CD14-positive monocyte (primary cell): ENCODE data around the gene NXPH4. TPM values are rescaled to one million over a fixed set of nuclear protein-coding genes. Genes with fewer than 3 reads are reported as not detected.

Experiments used
- DNase-seq, 3 donors: peaks; one replicate each; pipeline ENCODE4 v3.0.0-alpha.2; 2011 to 2022
- H2AFZ ChIP-seq: 2 replicates; pipeline ENCODE4 v1.6.0; 2012; ENCODE audit warnings: mild to moderate bottlenecking, low read depth, low read length, inconsistent platforms; ENCODE audit not compliant: insufficient read depth, poor library complexity, severe bottlenecking
- H3K27ac ChIP-seq, 2 donors: 1 replicate in 1 of 2; 2 replicates in 1 of 2; pipeline ENCODE4 v1.5.1; 2012 to 2013; ENCODE audit warnings: low read length in 2 of 2, control low read depth in 1 of 2, inconsistent platforms in 1 of 2, low read depth in 1 of 2, mild to moderate bottlenecking in 1 of 2
- H3K27me3 ChIP-seq, 2 donors: one replicate each; pipeline versions ENCODE4 v1.6.0 to v1.6.1; 2011 to 2013; ENCODE audit warnings: low read length in 2 of 2; ENCODE audit not compliant: control insufficient read depth in 2 of 2, insufficient read depth in 2 of 2
- H3K36me3 ChIP-seq, 2 donors: replicated peaks in 1 of 2; 1 replicate in 1 of 2; 2 replicates in 1 of 2; pipeline versions ENCODE4 v1.5.1 to v1.6.1; 2012 to 2013; ENCODE audit warnings: low read length in 2 of 2, control low read depth in 1 of 2, inconsistent platforms in 1 of 2, mild to moderate bottlenecking in 1 of 2; ENCODE audit not compliant: insufficient read depth in 2 of 2, control insufficient read depth in 1 of 2
- H3K4me1 ChIP-seq, 2 donors: 1 replicate in 1 of 2; 2 replicates in 1 of 2; pipeline versions ENCODE4 v1.5.1 to v1.6.1; 2012 to 2013; ENCODE audit warnings: low read length in 2 of 2, control low read depth in 1 of 2, inconsistent platforms in 1 of 2, mild to moderate bottlenecking in 1 of 2, moderate library complexity in 1 of 2; ENCODE audit not compliant: insufficient read depth in 2 of 2, control insufficient read depth in 1 of 2
- H3K4me2 ChIP-seq: replicated peaks from 2 replicates; pipeline ENCODE3; 2012; ENCODE audit warnings: low read length, moderate library complexity, mild to moderate bottlenecking; ENCODE audit not compliant: poor library complexity, severe bottlenecking; ENCODE audit errors: extremely low read depth
- H3K4me3 ChIP-seq, 3 experiments: fragments of 200-600 bp in 1 of 3; sonication (generic) in 1 of 3; replicated peaks in 1 of 3; 1 replicate in 2 of 3; 2 replicates in 1 of 3; pipeline ENCODE4 v1.5.1; 2011 to 2013; ENCODE audit warnings: low read length in 3 of 3, mild to moderate bottlenecking in 3 of 3, control low read depth in 2 of 3, low read depth in 2 of 3, inconsistent platforms in 1 of 3, moderate library complexity in 1 of 3
- H3K79me2 ChIP-seq: 2 replicates; pipeline ENCODE4 v1.6.0; 2012; ENCODE audit warnings: mild to moderate bottlenecking, control low read depth, inconsistent platforms, low read length, moderate library complexity; ENCODE audit not compliant: insufficient read depth
- H3K9ac ChIP-seq: 2 replicates; pipeline ENCODE4 v1.6.0; 2017; ENCODE audit warnings: low read length, mild to moderate bottlenecking; ENCODE audit not compliant: insufficient read depth, poor library complexity, severe bottlenecking
- H3K9me3 ChIP-seq, 2 donors: replicated peaks in 1 of 2; 1 replicate in 1 of 2; 2 replicates in 1 of 2; pipeline versions ENCODE4 v1.5.1 to v1.6.1; 2012 to 2013; ENCODE audit warnings: low read length in 2 of 2, control low read depth in 1 of 2; ENCODE audit not compliant: control insufficient read depth in 1 of 2, insufficient read depth in 1 of 2
- H4K20me1 ChIP-seq: 2 replicates; pipeline ENCODE4 v1.6.0; 2012; ENCODE audit warnings: mild to moderate bottlenecking, low read length, control low read depth, moderate library complexity; ENCODE audit not compliant: insufficient read depth
- H3K27ac Mint-ChIP-seq, 7 donors: one replicate each; pipeline ENCODE4 v1.8.0; 2020; ENCODE audit warnings: mild to moderate bottlenecking in 7 of 7, mixed read lengths in 7 of 7, moderate library complexity in 6 of 7, inconsistent platforms in 2 of 7
- H3K27me3 Mint-ChIP-seq, 3 donors: one replicate each; pipeline ENCODE4 v1.8.0; 2021 to 2022; ENCODE audit warnings: low read depth in 3 of 3, mild to moderate bottlenecking in 3 of 3, mixed read lengths in 3 of 3, moderate library complexity in 3 of 3, inconsistent platforms in 1 of 3
- H3K36me3 Mint-ChIP-seq, 2 donors: one replicate each; pipeline ENCODE4 v1.8.0; 2020; ENCODE audit warnings: mixed read lengths in 2 of 2, inconsistent platforms in 1 of 2, mild to moderate bottlenecking in 1 of 2
- H3K4me1 Mint-ChIP-seq: one replicate; pipeline ENCODE4 v1.8.0; 2020; ENCODE audit warnings: mild to moderate bottlenecking, mixed read lengths
- H3K4me3 Mint-ChIP-seq, 2 donors: one replicate each; pipeline ENCODE4 v1.8.0; 2020; ENCODE audit warnings: mild to moderate bottlenecking in 2 of 2, mixed read lengths in 2 of 2, moderate library complexity in 1 of 2
- H3K9me3 Mint-ChIP-seq, 7 donors: one replicate each; pipeline ENCODE4 v1.8.0; 2020 to 2022; ENCODE audit warnings: mixed read lengths in 7 of 7, mild to moderate bottlenecking in 6 of 7, moderate library complexity in 6 of 7, inconsistent platforms in 2 of 7
- CTCF ChIP-seq: fragments of 200-600 bp; IDR thresholded peaks from one replicate; pipeline ENCODE4 v1.8.0; 2022; ENCODE audit warnings: antibody characterized with exemption, mild to moderate bottlenecking
- WGBS: methylation state at CpG from one replicate; pipeline ENCODE4 v1.1.5; 2013; ENCODE audit warnings: missing lambda C conversion rate; ENCODE audit not compliant: insufficient coverage; 5-methylcytosine and 5-hydroxymethylcytosine counted together
- intact Hi-C, 2 donors: fragments of 100-400 bp; cut with micrococcal nuclease; formaldehyde crosslinking; loops; one replicate each; pipeline versions ENCODE4 v1.15.0 to v1.15.1; 2023
- polyA plus RNA-seq, 3 donors: library from polyadenylated mRNA; depleted of rRNA in 1 of 3; unstranded in 2 of 3; stranded (reverse) in 1 of 3; fragments of 300-500 nt in 2 of 3; fragments of >200 nt in 1 of 3; fragmentation: Illumina TruSeq in 2 of 3; gene quantifications; 1 replicate in 2 of 3; 2 replicates in 1 of 3; pipeline ENCODE4 v1.2.3, GENCODE V29; 2012 to 2021

The NXPH4 gene
- polyA plus RNA-seq, 3 donors, result not detected

GRCh38 chr12:57203791-57204190 lies 12.8 kb upstream of the NXPH4 start:
- Histone ChIP-seq H3K4me3 (no peak overlapping the region), H3K4me2 (no peak overlapping the region), H3K79me2 (no peaks in the 10 kb centered on the region), H3K27ac (no peak overlapping the region), H2AFZ (no peak overlapping the region), H3K9me3 (no peaks in the 10 kb centered on the region), H3K4me1 (no peaks in the 10 kb centered on the region), H3K9ac (no peak overlapping the region), H4K20me1 (peaks cover 96% of the 10 kb centered on the region), H3K36me3 (peaks cover 96 to 97% of the 10 kb centered on the region in 2 donors), H3K27me3 (no peaks in the 10 kb centered on the region)
- Mint-ChIP-seq H3K27me3 (peaks cover 0 to 6% (median 3%) of the 10 kb centered on the region in 3 donors), H3K36me3 (peaks cover 93 to 98% of the 10 kb centered on the region in 2 donors), H3K4me1 (no peaks in the 10 kb centered on the region), H3K27ac (no peak overlapping the region), H3K9me3 (peaks cover 0 to 3% (median 0%) of the 10 kb centered on the region in 7 donors), H3K4me3 (no peak overlapping the region)
- TF ChIP-seq CTCF, result no peak
- 94% methylated on average over 6 of the region's 11 CpGs for WGBS
- intact Hi-C loops, result no loop called here
- no peak for DNase-seq

- H3K9ac ChIP-seq, result no peak overlapping the region
- no peaks in the 10 kb centered on the region for H3K79me2 ChIP-seq
- H2AFZ ChIP-seq, result no peak overlapping the region
- peaks cover 96 to 97% of the 10 kb centered on the region in 2 donors for H3K36me3 ChIP-seq
- H3K4me1 ChIP-seq, result no peaks in the 10 kb centered on the region
- peaks cover 96% of the 10 kb centered on the region for H4K20me1 ChIP-seq
- Mint-ChIP-seq H3K4me3 (no peak overlapping the region), H3K27ac (no peak overlapping the region), H3K36me3 (peaks cover 93 to 98% of the 10 kb centered on the region in 2 donors), H3K9me3 (peaks cover 0 to 6% (median 0%) of the 10 kb centered on the region in 7 donors), H3K4me1 (no peaks in the 10 kb centered on the region), H3K27me3 (peaks cover 0 to 6% (median 3%) of the 10 kb centered on the region in 3 donors)
- no peak for TF ChIP-seq CTCF
- H3K27ac ChIP-seq, result no peak overlapping the region
- H3K4me3 ChIP-seq, result no peak overlapping the region
- H3K9me3 ChIP-seq, result no peaks in the 10 kb centered on the region
- no peak for DNase-seq
- H3K27me3 ChIP-seq, result no peaks in the 10 kb centered on the region
- 98% methylated on average over 19 of the region's 19 CpGs for WGBS
- intact Hi-C loops, result no loop called here
- no peak overlapping the region for H3K4me2 ChIP-seq
These were observed 12.1 kb upstream of the NXPH4 start for GRCh38 chr12:57204454-57204853.
